HT1080 (cell line): Measurements from ENCODE around the gene FMNL2. TPM values are rescaled to one million over a fixed set of nuclear protein-coding genes. Genes with fewer than 3 reads are reported as not detected.
A peak's percentile ranks its signal among the peaks of the same experiment; 100 is the strongest.

ENCODE experiments used
- DNase-seq: peaks from one replicate; pipeline ENCODE4 v3.0.0-alpha.2; 2015; ENCODE audit warnings: low read depth
- total RNA-seq: library from RNA; depleted of rRNA; stranded (reverse); fragments of >200 nt; shearing (Covaris generic); gene quantifications from 2 replicates; pipeline ENCODE4 v1.2.3, GENCODE V29; 2014

The FMNL2 gene
- total RNA-seq, 1 experiment from 2014 or later: 42.6 TPM

DNA sequence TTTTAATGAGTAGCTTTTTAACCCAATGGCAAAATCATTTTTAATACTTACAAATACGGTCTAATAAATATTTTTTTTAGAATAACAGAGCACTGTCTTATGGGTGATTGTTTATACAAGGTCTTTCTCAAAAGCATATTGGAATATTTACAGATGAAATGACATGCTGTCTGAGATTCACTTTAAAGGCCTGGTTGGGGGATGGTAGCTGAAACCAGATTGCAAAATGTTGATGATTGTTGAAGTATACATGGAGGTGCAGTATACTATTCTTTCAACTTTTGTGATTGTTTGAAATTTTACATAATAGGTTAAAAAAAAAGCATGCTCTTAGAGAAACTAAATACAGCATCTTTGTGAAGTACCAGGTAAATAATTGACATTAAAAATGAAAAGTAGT is 111.2 kb downstream of the FMNL2 start:
- DNase-seq: no peak

DNA sequence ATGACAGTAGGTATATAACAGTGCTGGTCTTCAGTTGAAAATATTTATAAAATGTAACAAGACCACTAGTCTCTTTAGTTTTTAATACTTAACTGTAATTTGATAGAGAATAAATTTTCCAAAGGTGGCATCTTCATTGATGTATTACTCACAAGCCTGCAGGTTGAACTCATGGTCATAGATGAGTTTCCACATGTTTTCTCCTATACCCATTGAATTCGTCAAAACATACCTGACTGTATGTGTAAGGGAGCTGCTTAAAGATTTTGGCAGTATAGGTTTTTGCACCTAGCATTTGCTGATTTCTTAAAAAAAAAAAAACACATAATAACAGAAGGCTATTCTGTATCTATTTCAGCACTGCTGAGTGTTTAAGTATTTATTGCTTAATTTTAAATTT is 112.9 kb downstream of the FMNL2 start:
- DNase-seq: no peak

DNA sequence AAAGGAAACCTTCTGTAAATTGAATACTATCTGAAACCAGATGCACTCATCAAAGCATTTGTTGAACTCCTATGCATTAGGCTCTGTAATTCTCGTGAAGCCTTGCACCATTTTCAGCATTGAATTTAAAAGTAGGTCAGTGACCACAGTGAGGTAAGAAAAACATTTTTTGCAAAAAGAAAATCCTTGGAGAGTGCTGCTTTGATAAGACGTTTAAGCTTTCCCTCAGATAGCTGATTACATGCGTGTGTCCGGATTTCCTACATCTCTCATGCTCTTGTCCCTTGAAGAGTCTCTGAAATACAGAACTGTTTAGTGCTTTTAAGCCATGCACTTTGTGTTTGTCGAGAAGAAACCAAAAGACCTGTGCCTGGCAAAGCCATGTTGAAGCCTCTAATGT is 113.6 kb downstream of the FMNL2 start:
- no peak for DNase-seq

DNA sequence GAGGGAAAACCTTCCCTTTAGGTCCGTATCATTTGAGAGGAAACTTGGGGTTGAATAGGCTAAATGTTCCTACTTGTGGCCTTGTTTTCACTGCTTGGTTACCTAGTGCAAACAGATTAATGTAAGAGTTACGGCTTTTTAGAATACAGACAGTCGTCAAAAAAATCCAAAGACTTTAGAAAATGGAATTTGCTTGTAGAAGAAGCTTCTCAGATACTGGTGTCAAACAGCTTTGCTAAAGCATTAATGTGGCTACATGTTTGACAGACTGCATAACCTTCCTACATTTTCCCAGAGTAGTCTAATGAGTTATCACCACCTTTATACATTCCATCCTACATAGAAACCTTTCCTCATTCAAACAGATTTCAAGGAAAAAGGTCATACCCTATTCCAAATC is 114.6 kb downstream of the FMNL2 start:
- DNase-seq: no peak

DNA sequence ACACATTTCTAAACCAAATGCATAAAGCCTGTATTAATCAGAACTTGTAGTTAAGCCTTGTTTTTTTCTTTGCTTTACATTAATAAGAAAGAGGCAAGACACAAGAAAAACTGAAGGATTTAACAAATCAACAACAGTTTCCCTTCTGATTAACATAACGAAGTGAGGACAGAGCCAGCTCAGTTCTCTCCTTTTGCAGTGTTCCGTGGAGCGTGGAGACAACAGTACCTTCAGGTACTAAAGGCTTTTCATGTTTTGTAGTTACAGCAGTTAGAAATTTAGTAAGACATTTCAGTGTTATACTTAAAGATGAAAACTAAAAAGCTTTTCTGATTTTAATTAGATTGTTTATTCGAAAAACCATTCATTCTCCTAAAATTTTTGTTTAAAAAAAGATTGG is 115.2 kb downstream of the FMNL2 start:
- no peak for DNase-seq

DNA sequence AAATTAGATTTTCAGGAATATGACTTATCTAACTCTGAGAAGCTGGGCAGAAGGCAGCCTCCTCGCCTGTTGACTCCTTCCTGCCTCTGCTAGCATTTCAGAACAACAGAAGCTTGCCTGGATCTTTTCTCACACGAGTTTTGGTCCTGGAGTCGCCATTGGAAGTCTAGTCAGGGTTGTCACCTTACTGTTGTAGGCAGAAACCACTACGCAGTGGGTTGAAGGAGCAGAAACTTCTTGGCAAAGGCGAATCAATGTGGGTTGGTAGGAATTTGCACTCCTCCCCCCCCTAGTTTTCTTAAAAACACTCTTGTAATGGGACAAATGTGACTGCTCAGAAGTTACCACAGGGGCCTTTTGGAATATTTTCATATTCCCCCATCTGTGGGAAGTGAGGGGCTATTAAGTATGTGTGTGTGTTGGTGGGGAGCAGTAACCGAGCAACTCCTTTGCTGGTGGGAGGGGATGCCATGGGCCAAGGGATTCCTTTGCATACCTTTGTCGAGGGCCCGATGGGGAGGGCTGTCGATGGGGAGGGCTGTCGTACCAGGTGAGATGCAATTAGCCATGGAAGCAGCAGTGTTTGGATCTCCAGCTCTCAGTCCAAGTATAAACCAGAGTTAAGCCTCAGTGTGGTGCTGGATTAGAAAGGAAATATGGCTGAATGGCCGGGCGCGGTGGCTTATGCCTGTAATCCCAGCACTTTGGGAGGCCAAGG is 117.4 kb downstream of the FMNL2 start:
- DNase-seq: no peak

DNA sequence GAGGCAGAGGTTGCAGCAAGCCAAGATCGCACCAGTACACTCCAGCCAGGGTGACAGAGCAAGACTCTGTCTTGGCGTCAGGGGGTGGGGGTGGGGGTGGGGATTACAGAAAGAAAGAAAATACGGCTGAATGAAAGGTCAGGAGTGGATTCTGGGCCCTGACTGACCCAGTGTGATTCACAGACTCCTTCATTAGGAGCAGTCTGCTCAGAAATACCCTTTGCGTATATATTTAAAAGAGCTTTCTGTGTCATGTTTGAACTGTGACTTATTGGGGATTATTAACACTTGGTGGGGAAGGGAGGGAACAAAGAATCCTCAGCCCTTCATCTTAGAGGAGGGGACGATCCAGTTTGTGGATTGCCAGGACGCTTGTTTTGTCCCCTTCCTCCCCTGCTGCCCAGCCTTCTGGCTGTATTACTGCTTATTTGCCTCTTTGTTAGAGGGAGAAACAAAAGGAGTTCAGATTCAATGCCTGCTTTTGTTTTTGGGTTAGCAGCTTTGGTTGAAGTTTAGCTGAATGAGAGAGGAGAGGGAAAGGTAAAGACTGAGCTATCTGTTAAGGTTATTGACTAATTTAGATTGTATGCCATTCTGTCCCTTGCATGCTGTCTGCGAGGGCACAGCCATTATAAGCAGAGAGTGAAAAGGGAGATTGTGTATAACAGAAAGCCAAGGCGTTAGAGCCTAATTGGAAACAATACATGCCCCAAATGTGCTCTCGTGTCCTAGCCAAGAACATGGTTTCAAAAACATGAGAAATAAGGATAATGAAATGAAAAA is 118.3 kb downstream of the FMNL2 start:
- DNase-seq: no peak

DNA sequence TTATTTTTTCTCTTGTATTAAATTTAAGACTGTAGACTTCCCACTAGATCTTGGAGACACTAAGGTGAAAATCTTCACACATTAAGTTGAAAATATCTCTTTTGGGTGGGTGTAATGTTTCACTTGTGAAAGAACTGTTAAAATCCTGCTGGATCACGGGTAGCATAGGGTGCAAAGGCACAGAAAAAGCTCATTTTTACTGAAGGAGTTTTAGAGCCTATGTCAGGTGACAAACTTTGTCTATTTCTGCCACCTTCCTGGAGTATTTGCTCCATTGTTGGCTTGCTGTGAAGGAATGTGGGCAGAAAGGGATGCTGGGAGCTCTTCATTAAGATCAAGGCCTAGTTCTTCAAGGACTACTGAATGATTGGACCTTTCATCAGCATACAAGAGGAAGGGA is 119.4 kb downstream of the FMNL2 start:
- no peak for DNase-seq

DNA sequence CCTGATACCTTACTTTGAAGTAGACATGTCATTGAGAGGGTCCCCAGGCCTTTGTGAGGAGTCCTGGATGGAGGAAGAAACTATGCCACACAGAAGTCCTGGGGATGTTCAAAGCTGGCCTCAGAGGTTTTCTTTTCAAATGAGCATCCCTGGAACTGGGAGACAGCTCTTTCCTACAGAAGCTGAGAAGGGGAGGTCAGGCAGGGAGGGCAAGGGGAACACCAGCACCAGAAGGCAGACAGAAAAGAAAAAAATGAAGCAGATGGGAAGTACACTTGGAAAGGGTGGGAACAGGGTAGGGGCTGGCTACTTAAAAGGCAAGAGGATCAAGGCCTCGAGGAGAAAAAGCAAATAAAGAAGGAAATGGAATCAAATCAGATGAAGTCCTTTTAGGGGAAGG is 120.0 kb downstream of the FMNL2 start:
- DNase-seq: no peak

DNA sequence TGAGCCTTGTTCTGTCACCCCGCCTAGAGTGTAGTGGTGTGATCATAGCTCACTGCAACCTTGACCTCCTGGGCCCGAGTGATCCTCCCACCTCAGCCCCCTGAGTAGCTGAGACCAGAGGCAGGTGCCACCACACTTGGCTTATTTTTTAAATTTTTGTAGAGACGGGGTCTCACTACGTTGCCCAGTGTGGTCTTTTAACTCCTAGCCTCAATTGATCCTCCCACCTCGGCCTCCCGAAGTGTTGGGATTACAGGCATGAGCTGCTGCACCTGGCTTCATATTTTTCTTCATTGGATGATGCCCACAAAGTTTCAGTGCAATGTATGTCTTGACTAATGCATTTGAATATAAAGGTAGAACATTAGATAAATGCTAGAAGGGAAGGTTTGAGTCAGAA is 120.8 kb downstream of the FMNL2 start:
- DNase-seq: no peak

DNA sequence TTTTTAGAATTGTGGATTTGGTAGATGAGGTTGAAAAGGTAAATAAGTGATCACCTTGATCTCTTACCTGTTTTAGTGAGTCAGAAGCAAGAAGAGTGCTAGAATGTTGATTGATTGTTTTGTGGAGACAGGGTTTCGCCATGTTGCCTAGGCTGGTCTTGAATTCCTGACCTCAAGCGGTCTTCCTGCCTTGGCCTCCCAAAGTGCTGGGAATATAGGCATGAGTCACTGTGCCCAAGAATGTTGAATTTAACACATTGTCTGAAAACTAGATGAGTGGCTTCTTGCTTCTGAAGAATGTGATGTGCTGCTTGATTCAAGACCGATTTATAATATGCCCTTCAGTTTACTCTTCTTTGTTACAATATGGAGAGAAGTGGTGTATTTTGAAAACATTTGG is 121.3 kb downstream of the FMNL2 start:
- DNase-seq: peak; percentile 83

DNA sequence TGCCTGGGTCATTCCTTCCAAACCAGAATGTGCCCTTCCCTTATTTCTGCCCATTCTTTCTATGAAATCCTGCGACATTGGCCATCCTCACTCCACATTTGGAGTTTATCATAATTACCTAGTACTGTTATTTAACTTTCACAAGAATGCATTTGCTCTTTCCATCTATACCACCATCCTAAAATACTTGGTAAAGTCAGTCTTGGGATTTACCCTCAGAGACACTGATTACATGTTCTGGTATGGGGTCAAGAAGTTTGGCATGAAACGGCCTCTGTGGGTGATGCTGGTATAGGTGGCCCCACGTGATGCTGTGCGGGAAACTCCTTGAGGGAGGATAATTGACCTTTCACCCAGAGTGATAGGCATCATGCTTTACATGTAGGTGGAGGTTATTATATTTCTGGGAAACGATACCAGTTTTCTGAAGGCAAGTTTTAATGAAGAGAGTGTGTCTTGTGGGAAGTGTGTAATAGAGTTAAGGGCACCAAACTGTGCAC is 123.5 kb downstream of the FMNL2 start:
- DNase-seq: no peak

DNA sequence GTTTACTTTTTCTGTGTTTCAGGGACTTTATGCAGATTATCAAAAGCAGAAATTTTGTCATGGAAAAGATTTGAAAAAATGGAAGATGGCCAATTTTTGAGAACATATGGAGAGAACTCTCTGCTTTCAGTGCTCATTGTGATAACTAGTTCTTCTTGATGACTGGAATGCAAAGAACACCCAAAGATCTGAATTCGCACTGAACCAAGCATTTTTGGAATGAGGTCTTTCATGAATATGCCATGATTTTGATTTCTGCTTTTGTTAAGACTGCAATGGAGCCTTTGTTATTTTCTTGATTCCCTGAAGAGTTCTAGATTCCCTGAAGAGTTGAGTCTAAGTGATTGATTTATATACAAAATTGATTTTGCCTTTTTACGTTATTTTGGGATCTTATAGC is 124.1 kb downstream of the FMNL2 start:
- DNase-seq: no peak

DNA sequence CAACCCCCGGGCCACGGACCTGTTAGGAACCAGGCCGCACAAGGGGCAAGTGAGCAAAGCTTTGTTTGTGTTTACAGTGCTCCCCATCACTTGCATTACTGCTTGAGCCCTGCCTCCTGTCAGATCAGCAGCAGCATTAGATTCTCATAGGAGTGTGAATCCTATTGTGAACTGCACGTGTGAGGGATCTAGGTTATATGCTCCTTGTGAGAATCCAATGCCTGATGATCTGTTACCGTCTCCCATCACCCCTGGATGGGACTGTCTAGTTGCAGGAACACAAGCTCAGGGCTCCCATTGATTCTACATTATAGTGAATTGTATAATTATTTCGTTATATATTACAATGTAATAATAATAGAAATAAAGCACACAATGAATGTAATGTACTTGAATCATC is 125.6 kb downstream of the FMNL2 start:
- no peak for DNase-seq

DNA sequence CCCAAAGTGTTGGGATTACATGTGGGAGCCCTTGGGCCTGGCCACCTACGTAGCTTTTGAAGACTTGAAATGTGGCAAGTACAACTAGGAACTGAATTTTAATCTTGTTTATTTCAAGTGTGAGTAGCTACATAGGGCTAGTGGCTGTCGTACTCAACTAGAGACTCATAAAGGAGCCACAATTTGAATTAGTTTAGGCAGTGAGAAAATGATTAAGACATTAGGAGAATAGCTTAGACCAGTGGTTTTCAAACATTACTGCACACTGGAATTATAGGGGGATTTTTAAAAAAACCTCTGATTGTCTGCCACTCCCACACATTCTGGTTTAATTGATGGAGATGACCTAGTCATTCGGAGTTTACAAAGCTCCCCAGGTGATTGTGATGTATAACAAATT is 127.1 kb downstream of the FMNL2 start:
- no peak for DNase-seq

DNA sequence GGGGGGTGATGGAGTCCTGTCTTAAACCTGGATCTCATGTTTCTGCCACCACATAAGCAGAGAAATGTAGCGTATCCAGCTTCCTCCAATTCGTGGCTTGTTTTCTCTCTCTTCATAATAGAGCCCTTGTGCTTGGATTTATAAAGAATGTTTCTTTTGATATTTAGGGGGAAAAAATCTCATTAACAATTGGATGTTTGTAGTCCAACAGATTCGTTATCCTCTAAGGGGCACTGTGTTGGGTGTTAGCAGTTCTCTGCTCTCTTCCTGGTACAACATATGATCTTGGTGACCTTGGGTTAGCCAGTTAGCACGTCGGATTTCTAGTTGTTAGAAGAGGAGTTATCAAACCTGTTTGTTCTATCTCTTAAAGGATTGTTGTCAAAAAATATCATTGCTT is 127.8 kb downstream of the FMNL2 start:
- no peak for DNase-seq

DNA sequence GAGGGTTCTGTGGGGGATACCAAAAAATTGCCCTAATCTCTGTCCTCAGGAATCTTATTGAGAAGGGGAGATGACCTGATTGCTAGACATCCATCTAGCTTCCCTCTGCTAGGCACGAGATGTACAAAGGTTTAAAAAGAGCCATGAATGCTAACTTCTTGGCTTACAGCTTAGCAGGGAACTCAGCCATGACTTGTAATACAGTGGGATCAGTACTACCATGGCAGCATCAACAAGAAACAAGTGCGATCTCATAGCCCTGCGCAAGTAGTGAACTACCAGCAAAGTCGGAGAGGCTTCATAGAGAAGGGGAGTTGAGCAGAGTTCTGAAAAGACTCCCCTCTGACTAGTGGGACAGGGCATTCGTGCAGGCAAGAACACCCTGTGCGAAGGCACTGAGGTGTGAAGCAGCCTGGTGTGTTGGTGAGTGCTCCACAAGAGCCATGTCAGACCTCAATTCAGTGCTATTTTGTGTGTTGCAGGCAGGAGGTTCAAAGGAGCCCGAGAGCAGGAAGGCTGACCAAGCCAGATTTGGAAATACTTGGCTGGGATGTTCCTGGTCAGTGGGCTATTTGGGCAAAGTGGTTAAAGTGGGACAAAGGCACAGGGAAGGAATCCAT is 130.0 kb downstream of the FMNL2 start:
- DNase-seq: no peak

DNA sequence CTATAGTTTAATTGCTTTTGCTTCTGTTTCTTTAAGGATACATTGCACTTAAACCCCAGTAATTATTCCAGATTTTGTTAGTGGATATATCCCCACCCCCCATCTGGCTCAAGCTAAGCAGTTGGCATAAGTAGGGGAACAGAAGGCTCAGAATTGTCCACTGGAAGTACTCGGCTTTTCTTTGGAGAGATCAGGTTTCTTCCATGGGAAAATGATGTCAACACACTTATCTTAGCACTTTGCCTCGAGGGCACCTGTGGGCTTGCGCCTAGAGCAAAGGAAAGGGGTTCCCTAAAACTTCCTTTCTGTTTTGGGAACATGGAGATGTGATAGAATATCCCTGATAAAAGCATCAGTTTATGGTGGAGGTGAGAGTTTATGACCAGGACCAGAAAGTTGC is 130.6 kb downstream of the FMNL2 start:
- no peak for DNase-seq

DNA sequence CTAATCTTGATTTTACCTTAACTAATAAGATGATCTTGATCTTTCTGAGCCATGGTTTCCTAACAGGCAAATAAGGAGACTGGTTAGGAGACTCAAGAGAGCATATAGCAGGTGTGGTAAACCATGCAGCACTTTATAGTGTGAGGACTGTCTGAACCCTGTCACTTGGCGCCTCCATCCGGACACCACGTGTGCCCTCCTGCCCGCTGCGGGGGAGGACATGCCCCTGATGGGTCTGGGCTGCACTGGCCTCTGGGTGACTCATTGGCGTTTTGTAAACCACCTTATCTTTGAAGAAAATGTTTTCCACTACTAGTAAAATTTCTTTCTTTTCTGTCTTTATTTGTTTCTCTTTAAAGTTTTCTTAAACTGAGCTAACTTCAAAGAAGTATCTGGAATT is 131.1 kb downstream of the FMNL2 start:
- peak; percentile 61 for DNase-seq

DNA sequence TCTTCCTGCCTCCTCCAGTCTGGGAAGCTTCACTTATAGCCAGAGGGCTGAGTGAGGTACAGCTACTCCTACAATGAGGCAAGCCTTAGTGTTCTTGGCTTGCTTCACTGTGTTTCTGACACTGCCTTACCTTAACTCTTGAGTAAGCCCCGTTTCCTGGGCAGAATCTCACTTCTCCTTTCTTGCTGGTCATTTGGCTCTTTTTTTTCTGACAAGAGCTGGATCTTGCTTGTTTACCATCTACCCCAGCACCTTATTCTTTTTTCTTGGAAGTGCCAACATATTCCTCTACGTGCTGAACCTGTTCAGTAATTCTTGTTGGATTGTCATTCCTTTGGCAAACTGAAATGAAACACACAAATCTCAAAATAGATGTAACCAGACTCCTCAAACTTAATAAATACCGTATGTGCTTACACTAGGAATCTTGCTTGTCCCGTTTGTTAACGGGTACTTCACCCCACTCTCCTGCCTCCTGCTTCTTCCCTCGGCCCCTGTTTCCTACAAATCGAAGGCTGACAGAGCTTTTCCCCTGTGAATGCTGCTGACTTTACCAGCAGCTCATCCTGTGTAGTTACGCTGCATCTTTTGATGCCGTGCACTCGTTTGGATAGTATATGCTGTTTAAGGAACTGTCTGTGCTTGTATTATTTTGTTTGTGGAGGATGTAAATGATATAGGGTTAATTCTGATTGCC is 132.2 kb downstream of the FMNL2 start:
- no peak for DNase-seq

DNA sequence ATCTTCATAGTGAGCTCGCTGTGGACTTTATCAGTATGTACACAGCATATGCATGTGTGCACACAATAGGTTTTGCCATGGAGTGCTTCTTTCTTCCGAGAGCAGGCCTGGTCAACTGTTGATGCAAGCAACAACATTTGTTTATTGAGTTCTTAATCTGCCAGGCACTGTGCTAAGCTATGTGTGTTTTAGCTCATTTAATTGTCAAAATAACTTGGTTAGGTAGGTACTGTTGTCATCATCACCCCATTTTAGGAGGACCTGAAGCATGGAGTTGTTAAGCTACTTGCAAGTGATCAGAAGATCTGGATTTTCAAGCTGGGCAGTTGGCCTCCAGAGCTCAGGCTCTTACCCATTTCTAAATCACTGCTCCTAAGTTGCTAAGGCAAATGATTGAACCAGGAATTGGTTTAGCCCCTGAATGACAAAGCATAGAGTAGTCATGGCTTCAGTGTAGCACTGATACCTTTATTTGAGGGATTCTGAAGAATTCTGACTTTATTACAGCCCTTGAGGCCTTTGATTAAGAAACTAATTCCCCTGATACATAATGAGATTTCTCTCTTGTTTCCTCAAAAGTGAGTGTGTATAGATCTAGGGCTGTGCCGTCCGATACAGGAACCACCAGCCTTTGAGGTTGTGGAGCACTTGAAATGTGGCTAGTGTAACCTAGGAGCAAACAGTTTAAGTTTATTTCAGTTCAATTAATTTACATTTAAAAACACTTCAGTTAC is 132.9 kb downstream of the FMNL2 start:
- DNase-seq: no peak
